Epidermal melanocyte (primary cell): ENCODE measurements around the gene ELL.

Experiments
- DNase-seq: peaks from one replicate; pipeline ENCODE4 v3.0.0; 2011; ENCODE audit warnings: low spot score; ENCODE audit not compliant: insufficient read length

ELL gene

GRCh38 chr19:18473003-18473705, 48.7 kb downstream of the ELL start:
- DNase-seq: no peak

GRCh38 chr19:18470787-18471186, 51.1 kb downstream of the ELL start:
- no peak for DNase-seq

- peak; percentile 57 for DNase-seq
Measured at GRCh38 chr19:18469069-18469846, 52.6 kb downstream of the ELL start.

- DNase-seq: no peak
Measured at GRCh38 chr19:18468517-18468916, 53.4 kb downstream of the ELL start.

GRCh38 chr19:18467978-18468377, 53.9 kb downstream of the ELL start:
- no peak for DNase-seq

- no peak for DNase-seq
Measured at GRCh38 chr19:18466354-18466753, 55.5 kb downstream of the ELL start.

GRCh38 chr19:18465964-18466339, 55.9 kb downstream of the ELL start:
- no peak for DNase-seq

GRCh38 chr19:18465214-18465963, 56.5 kb downstream of the ELL start:
- no peak for DNase-seq

- DNase-seq: no peak
Measured at GRCh38 chr19:18464646-18465045, 57.2 kb downstream of the ELL start.

- no peak for DNase-seq
Measured at GRCh38 chr19:18461471-18461870, 60.4 kb downstream of the ELL start.

- no peak for DNase-seq
Measured at GRCh38 chr19:18460900-18461299, 61.0 kb downstream of the ELL start.

GRCh38 chr19:18457483-18458331, 64.2 kb downstream of the ELL start:
- DNase-seq: no peak

- DNase-seq: no peak
Measured at GRCh38 chr19:18456974-18457373, 64.9 kb downstream of the ELL start.

- DNase-seq: no peak
Measured at GRCh38 chr19:18456279-18456678, 65.6 kb downstream of the ELL start.

- no peak for DNase-seq
Measured at GRCh38 chr19:18453269-18454024, 68.4 kb downstream of the ELL start.

- no peak for DNase-seq
Measured at GRCh38 chr19:18452386-18452785, 69.5 kb downstream of the ELL start.

- DNase-seq: no peak
Measured at GRCh38 chr19:18450931-18451836, 70.7 kb downstream of the ELL start.

- DNase-seq: no peak
Measured at GRCh38 chr19:18450021-18450930, 71.6 kb downstream of the ELL start.
